Tibial nerve (tissue), 4 donors: ENCODE results near the gene SLC25A42. TPM values are rescaled to one million over a fixed set of nuclear protein-coding genes. Genes with fewer than 3 reads are reported as not detected.
"Not testable (repeated sequence)": the region's sequence is repeated elsewhere in the genome, so short reads cannot be mapped to it uniquely, and the experiment has no call there.

Source experiments
- DNase-seq, 2 donors: peaks; one replicate each; pipeline ENCODE4 v3.0.0-alpha.2; 2019; ENCODE audit warnings: low spot score in 2 of 2
- H3K27ac ChIP-seq, 4 donors: fragments of 200-600 bp; sonication (generic) in 3 of 4; one replicate each; pipeline ENCODE4 v1.5.1; 2017 to 2019; ENCODE audit warnings: mild to moderate bottlenecking in 1 of 4
- H3K27me3 ChIP-seq, 2 donors: fragments of 200-600 bp; sonication (generic) in 1 of 2; one replicate each; pipeline versions ENCODE4 v1.5.1 to v1.6.0; 2017 to 2019
- H3K36me3 ChIP-seq, 3 donors: fragments of 200-600 bp; sonication (generic); one replicate each; pipeline ENCODE4 v1.5.1; 2018 to 2019
- H3K4me1 ChIP-seq, 4 donors: fragments of 200-600 bp; sonication (generic) in 3 of 4; one replicate each; pipeline ENCODE4 v1.5.1; 2017 to 2019
- H3K4me3 ChIP-seq, 4 donors: fragments of 200-600 bp; sonication (generic) in 3 of 4; one replicate each; pipeline ENCODE4 v1.5.1; 2017 to 2019; ENCODE audit warnings: mild to moderate bottlenecking in 1 of 4, moderate library complexity in 1 of 4
- H3K9me3 ChIP-seq, 4 donors: fragments of 200-600 bp; sonication (generic) in 3 of 4; one replicate each; pipeline ENCODE4 v1.5.1; 2017 to 2019
- CTCF ChIP-seq, 5 experiments: fragments of 200-600 bp in 3 of 5; fragments of 450-650 bp in 2 of 5; sonication (generic) in 3 of 5; IDR thresholded peaks; one replicate each; pipeline ENCODE4 v1.5.1; 2016 to 2019; ENCODE audit warnings: antibody characterized with exemption in 5 of 5, mild to moderate bottlenecking in 3 of 5, moderate library complexity in 2 of 5
- EP300 ChIP-seq, 2 donors: sonication (generic); formaldehyde crosslinking; IDR thresholded peaks; one replicate each; pipeline ENCODE4 v1.6.1; 2017; ENCODE audit warnings: antibody characterized with exemption in 2 of 2, mild to moderate bottlenecking in 1 of 2
- POLR2A ChIP-seq, 2 donors: fragments of 450-650 bp; IDR thresholded peaks; one replicate each; pipeline ENCODE4 v1.6.1; 2017; ENCODE audit warnings: antibody characterized with exemption in 2 of 2, mild to moderate bottlenecking in 2 of 2, moderate library complexity in 2 of 2
- WGBS, 2 donors: methylation state at CpG; one replicate each; pipeline ENCODE4 v1.1.5; 2018; 5-methylcytosine and 5-hydroxymethylcytosine counted together
- total RNA-seq, 4 donors: library from RNA; depleted of rRNA; stranded (reverse); fragments of >200 nt; gene quantifications; one replicate each; pipeline ENCODE4 v1.1.0, GENCODE V29; 2016

The SLC25A42 gene
- total RNA-seq, 4 donors from 2014 or later, result 13.8 to 25.5 (median 15.5) TPM

GRCh38 chr19:19146865-19147264 lies 83.1 kb downstream of the SLC25A42 start:
- 94 to 95% methylated on average over 7 of the region's 7 CpGs for WGBS, 2 donors
- Histone ChIP-seq H3K4me1 (peaks cover 0 to 10% (median 6%) of the 10 kb centered on the region in 4 donors), H3K9me3 (no peaks in the 10 kb centered on the region), H3K27ac (no peak overlapping the region), H3K4me3 (no peak overlapping the region), H3K36me3 (peaks cover 0 to 42% (median 12%) of the 10 kb centered on the region in 3 donors), H3K27me3 (no peaks in the 10 kb centered on the region)
- no peak for DNase-seq
- TF ChIP-seq EP300 (IDR thresholded peaks at IDR 0.05) (no peak), POLR2A (IDR thresholded peaks at IDR 0.05) (no peak), CTCF (IDR thresholded peaks at IDR 0.05) (no peak)

- WGBS, 2 donors, result 88 to 100% methylated on average over 5 of the region's 5 CpGs
These were observed 83.5 kb downstream of the SLC25A42 start for GRCh38 chr19:19147344-19147743.

GRCh38 chr19:19148504-19148903 lies 84.7 kb downstream of the SLC25A42 start:
- H3K27me3 ChIP-seq, H3K9me3 ChIP-seq, H3K27ac ChIP-seq, H3K4me3 ChIP-seq, DNase-seq: not testable (repeated sequence)
- Histone ChIP-seq H3K36me3 (peaks cover 0 to 42% (median 12%) of the 10 kb centered on the region in 3 donors), H3K4me1 (peaks cover 0 to 10% (median 6%) of the 10 kb centered on the region in 4 donors)
- 89 to 97% methylated on average over 8 of the region's 8 CpGs for WGBS, 2 donors

More at GRCh38 chr19:19147344-19147743, 83.5 kb downstream of the SLC25A42 start:
- TF ChIP-seq CTCF (IDR thresholded peaks at IDR 0.05) (no peak), EP300 (IDR thresholded peaks at IDR 0.05) (no peak), POLR2A (IDR thresholded peaks at IDR 0.05) (no peak)
- no peak for DNase-seq
- Histone ChIP-seq H3K27ac (no peak overlapping the region), H3K27me3 (no peaks in the 10 kb centered on the region), H3K36me3 (peaks cover 0 to 42% (median 12%) of the 10 kb centered on the region in 3 donors), H3K4me3 (no peak overlapping the region), H3K4me1 (peaks cover 0 to 10% (median 6%) of the 10 kb centered on the region in 4 donors), H3K9me3 (no peaks in the 10 kb centered on the region)

GRCh38 chr19:19149435-19149834 lies 85.6 kb downstream of the SLC25A42 start:
- WGBS, 2 donors, result 78 to 91% methylated on average over 2 of the region's 2 CpGs
- no peak for DNase-seq
- Histone ChIP-seq H3K36me3 (peaks cover 0 to 43% (median 12%) of the 10 kb centered on the region in 3 donors), H3K4me3 (no peak overlapping the region), H3K9me3 (no peaks in the 10 kb centered on the region), H3K27me3 (no peaks in the 10 kb centered on the region), H3K4me1 (peaks cover 0 to 10% (median 6%) of the 10 kb centered on the region in 4 donors), H3K27ac (no peak overlapping the region)
- TF ChIP-seq POLR2A (IDR thresholded peaks at IDR 0.05) (no peak), EP300 (IDR thresholded peaks at IDR 0.05) (no peak), CTCF (IDR thresholded peaks at IDR 0.05) (no peak)

- DNase-seq, result no peak
- no peak overlapping the region for H3K4me3 ChIP-seq
- peaks cover 0 to 60% (median 12%) of the 10 kb centered on the region in 3 donors for H3K36me3 ChIP-seq
- no peaks in the 10 kb centered on the region for H3K4me1 ChIP-seq
- TF ChIP-seq CTCF (IDR thresholded peaks at IDR 0.05) (no peak), POLR2A (IDR thresholded peaks at IDR 0.05) (no peak), EP300 (IDR thresholded peaks at IDR 0.05) (no peak)
- H3K27me3 ChIP-seq, result no peaks in the 10 kb centered on the region
- 69 to 71% methylated on average over 4 to 11 of the region's 11 CpGs for WGBS, 2 donors
- H3K27ac ChIP-seq, result no peak overlapping the region
- H3K9me3 ChIP-seq, result no peaks in the 10 kb centered on the region
These were observed 87.6 kb downstream of the SLC25A42 start for GRCh38 chr19:19151418-19151817.
